HG03558 (cell line): ENCODE measurements around the gene TMEM266.

Source experiments
- ATAC-seq: cut with Tn5 transposase; IDR thresholded peaks from one replicate; pipeline ENCODE4 v1.9.1; 2021; ENCODE audit warnings: moderate number of reproducible peaks; ENCODE audit not compliant: unreplicated experiment; ENCODE audit errors: extremely low read depth

TMEM266 gene

GRCh38 chr15:76159282-76159681 is 99.5 kb downstream of the TMEM266 start:
- ATAC-seq = no peak

DNA sequence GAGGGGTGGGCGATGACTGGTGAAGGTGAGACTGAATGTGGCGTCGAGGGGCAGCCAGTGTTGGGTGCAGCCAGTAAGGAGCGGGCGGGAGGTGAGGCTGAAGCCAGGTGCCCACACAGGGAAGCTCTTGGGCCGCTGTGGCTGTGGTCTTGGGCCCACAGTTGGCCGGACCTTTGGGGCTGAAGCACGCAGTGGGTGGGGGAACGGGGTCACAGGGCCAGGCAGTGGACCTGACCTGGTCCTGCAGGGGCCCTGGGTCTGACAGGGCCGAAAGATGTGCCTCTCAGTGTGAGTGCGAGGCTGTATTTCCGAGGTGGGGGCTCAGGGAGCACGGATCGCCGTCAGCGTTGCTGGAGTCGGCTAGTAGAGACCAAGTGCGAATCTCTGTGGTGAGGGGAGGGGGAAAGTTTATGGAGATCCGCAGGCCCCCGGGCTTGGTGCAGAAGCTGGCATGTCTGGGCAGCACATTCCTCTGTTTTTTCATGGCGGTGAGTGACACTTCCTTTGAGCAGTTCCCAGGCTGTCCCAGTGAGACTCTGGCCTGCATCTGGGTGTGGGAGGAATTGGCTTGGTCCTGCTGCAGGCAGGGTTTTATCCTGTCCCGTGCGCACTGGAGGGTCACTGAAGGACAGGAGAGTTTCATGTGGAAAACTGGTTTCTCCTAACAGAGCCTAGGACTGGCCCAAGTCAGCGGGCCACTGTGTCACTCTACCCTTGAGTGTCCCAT is 100.8 kb downstream of the TMEM266 start:
- no peak for ATAC-seq

DNA sequence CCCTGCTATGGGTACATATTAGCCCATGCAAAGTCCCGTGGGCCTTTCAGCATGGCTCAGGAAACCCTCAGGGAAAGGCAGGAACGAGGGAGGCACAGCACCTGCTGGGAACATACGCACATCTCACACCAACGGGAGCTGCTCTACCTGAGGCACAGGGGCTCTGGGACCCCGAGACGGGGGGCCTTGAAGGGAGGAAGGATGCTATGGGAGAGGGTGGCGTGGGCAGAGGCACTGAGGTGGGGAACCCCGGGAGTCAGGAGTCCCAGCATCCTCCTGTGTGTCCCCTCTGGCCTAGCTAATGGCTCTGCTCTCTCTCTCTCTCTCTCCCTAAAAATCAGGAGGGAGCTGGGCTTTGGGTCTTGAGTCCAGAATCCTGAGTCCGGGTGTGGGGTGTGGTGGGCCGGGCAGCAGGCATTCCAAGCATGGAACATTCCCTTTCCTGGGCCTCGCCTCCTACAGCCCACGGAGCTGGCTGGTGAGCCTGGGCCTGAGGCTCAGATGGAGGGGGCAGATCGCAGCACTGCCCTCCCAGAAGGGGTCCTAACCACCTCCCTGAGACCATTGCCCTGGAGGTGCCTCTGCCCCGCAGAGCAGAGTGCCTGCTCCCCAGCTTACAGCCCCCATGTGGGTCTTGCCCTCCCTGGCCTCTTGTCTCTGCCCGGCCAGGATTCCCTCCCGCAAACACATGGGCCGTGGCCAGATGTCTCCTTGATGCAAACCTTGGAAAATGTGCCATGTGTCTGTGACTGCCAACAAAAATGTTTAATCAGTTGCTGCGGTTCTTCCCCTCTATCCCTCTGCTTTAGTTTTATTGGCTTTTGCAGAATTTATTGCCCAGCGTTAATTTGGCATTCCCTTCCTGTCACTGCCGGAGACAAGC is 101.6 kb downstream of the TMEM266 start:
- ATAC-seq = no peak

- ATAC-seq = no peak
Observed at GRCh38 chr15:76162036-76162398, 102.2 kb downstream of the TMEM266 start.

DNA sequence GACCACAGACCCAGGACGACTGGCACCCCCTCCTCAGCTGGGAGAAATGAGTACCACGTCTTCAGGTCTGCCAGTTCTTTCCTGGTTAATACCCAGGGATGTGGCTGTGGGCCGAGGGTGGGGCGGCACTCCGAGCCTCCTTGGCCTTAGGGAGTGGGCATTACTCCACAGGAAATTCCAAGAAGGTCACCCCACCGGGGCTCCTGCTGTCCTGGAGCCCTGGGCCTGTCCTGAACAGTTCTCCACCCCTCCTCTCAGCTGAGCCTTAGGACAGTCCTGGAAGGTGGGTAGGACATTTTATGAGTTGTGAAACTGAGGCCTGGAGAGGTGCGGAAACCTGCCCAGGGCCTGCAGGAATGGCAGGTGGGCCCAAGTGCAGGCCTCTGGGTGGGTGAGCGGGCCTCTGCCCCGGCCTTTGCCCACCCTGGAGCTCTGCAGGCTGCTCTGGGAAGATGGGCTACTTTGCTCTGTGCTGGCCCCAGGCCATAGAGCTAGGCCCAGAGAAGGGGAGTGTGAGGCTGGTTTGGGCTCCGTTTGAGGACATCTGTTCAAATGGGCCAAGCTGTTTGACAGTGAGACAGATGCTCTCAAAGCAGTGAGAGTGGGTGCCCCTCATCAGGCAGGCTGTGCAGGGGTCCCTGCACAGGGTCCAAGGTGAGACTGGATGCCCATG is 103.1 kb downstream of the TMEM266 start:
- ATAC-seq = no peak

- ATAC-seq = no peak
Observed at GRCh38 chr15:76163457-76164295, 103.9 kb downstream of the TMEM266 start.

DNA sequence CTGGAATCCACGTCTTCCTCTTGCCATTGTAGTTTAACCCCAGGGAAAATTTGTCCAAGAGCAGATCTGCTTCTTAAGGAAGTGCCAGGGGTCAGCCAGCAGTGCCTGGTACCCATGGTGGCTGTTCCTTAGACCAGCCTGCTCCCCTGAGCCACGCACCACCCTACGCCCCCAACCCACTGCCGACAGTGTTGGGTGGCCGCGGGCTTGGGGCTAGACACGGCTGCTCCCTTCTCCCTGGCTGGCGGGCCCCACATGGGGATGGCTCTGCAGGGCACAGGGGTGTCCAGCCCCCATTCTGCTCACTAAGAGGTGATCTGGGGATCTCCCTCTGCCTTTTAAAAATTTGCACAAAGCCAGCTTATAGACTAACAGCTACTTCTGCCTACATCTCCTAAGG is 104.8 kb downstream of the TMEM266 start:
- no peak for ATAC-seq

DNA sequence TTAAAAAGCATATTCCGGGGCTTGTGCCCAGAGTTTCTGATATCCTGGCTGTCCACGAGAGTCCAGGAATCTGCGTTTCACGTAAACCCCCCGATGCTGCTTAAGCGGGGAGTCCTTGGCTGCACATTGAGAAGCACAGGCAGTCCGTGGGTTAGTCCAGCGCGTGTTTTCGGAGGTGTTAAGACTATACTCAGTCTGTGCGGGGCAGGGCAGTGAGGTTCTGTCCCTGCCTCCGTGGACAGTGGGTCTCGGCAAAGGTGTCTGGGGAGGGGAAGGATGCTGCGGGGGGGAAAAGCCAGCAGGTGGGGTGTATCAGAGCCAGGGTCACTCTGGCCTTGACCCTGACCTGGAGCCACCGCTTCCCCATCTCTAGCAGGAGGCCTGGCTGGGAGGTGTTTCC is 106.2 kb downstream of the TMEM266 start:
- ATAC-seq = no peak

GRCh38 chr15:76168237-76168984 is 108.6 kb downstream of the TMEM266 start:
- ATAC-seq = no peak

GRCh38 chr15:76169018-76169417 is 109.2 kb downstream of the TMEM266 start:
- no peak for ATAC-seq

- ATAC-seq = no peak
Observed at GRCh38 chr15:76169911-76170800, 110.4 kb downstream of the TMEM266 start.

GRCh38 chr15:76172782-76173181 is 113.0 kb downstream of the TMEM266 start:
- ATAC-seq = no peak

- no peak for ATAC-seq
Observed at GRCh38 chr15:76173317-76173834, 113.6 kb downstream of the TMEM266 start.

GRCh38 chr15:76174654-76175053 is 114.9 kb downstream of the TMEM266 start:
- ATAC-seq = no peak

- ATAC-seq = no peak
Observed at GRCh38 chr15:76175442-76175841, 115.7 kb downstream of the TMEM266 start.

- ATAC-seq = no peak
Observed at GRCh38 chr15:76176059-76176458, 116.3 kb downstream of the TMEM266 start.

DNA sequence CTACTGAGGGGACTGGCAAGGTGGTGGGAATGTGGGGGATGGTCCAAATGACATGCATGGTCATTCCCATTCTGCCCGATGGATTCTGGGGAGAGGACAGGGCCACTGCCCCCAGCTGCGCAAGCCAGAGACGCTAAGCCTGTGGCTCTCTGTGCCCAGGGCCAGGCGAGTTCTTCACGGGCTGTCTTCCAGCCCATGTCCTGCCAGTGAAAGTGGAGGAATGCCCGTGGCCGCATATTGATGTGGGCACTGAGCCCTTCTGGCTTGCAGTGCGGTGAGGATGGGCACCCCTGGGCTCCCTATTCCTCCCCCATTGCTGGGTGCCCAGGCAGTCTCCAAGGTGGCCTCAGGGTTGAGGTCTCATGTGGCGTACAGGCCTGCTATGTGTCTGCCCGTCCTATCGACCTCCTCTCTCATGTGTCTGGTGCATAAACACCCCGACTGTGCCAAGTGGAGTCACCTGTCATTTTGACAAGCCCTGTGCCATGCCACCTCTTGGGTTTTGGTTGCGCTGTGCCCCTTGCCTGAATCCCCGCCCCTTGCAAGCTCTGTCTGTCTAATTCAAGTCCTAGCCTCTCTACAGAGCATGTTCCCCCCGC is 116.8 kb downstream of the TMEM266 start:
- ATAC-seq = no peak

DNA sequence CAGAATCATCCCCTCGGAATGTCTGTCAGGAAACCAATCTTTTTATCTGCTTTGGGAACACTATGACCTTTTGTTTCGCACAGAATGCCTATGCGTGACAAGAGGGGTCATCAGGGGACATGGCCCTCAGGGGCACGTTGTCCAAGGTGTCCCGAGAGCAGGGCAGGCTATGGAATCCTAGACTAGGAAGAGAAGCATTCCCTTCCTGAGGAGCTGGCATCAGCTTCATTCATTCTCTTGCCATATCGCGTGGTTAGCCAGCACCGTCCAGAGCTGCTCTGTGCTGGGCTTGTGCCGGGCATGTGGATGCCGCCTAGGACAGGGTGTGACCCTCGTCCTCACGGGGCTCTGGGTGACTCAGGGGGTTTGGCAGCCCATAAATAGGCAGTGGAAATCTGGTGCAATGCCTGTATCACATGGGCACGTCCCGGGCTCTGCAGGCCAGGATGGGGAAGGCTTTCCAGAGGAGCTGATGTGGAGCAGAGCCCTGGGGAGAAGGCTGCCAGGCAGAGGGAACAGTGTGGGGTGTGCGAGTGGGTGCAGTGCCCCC is 117.8 kb downstream of the TMEM266 start:
- ATAC-seq = no peak
